Measurements from ENCODE around the gene SBK2.
"Not testable (repeated sequence)": the region's sequence is repeated elsewhere in the genome, so short reads cannot be mapped to it uniquely, and the experiment has no call there.

Gene SBK2

GRCh38 chr19:55502197-55502952, 34.6 kb downstream of the SBK2 start:
- DNase-seq (ENCODE audit: low read depth in 4 of 4, low spot score in 1 of 4): no peak

- no peak for DNase-seq (ENCODE audit: low read depth in 4 of 4, low spot score in 1 of 4)
Measured at GRCh38 chr19:55500368-55500952, 36.5 kb downstream of the SBK2 start.

GRCh38 chr19:55498246-55498840, 38.6 kb downstream of the SBK2 start:
- no peak for DNase-seq (ENCODE audit: low read depth in 4 of 4, low spot score in 1 of 4)

GRCh38 chr19:55497763-55498162, 39.2 kb downstream of the SBK2 start:
- no peak for DNase-seq (ENCODE audit: low read depth in 4 of 4, low spot score in 1 of 4)

- DNase-seq (ENCODE audit: low read depth in 4 of 4, low spot score in 1 of 4): not testable (repeated sequence)
Measured at GRCh38 chr19:55496820-55497219, 40.1 kb downstream of the SBK2 start.

GRCh38 chr19:55495646-55496349, 41.1 kb downstream of the SBK2 start:
- DNase-seq (ENCODE audit: low read depth in 4 of 4, low spot score in 1 of 4): no peak

- no peak for DNase-seq (ENCODE audit: low read depth in 4 of 4, low spot score in 1 of 4)
Measured at GRCh38 chr19:55494172-55494761, 42.7 kb downstream of the SBK2 start.

- no peak for DNase-seq (ENCODE audit: low read depth in 4 of 4, low spot score in 1 of 4)
Measured at GRCh38 chr19:55493645-55494171, 43.2 kb downstream of the SBK2 start.

- DNase-seq (ENCODE audit: low read depth in 4 of 4, low spot score in 1 of 4): no peak
Measured at GRCh38 chr19:55493052-55493644, 43.8 kb downstream of the SBK2 start.

GRCh38 chr19:55492362-55492944, 44.5 kb downstream of the SBK2 start:
- DNase-seq (ENCODE audit: low read depth in 4 of 4, low spot score in 1 of 4): no peak

GRCh38 chr19:55491546-55492360, 45.2 kb downstream of the SBK2 start:
- DNase-seq (ENCODE audit: low read depth in 4 of 4, low spot score in 1 of 4): no peak

- DNase-seq (ENCODE audit: low read depth in 4 of 4, low spot score in 1 of 4): no peak
Measured at GRCh38 chr19:55490478-55491432, 46.2 kb downstream of the SBK2 start.

GRCh38 chr19:55489711-55490477, 47.0 kb downstream of the SBK2 start:
- no peak for DNase-seq (ENCODE audit: low read depth in 4 of 4, low spot score in 1 of 4)

- DNase-seq (ENCODE audit: low read depth in 4 of 4, low spot score in 1 of 4): no peak
Measured at GRCh38 chr19:55488986-55489710, 47.8 kb downstream of the SBK2 start.

- DNase-seq (ENCODE audit: low read depth in 4 of 4, low spot score in 1 of 4): no peak
Measured at GRCh38 chr19:55487924-55488687, 48.8 kb downstream of the SBK2 start, which contains the start of gene SSC5D. SSC5D (plus strand) TSS chr19:55488436; CDS start chr19:55488590, 154 bp downstream.

Data from stimulated activated CD4-positive, alpha-beta T cell treated with anti-CD3 and anti-CD28 coated beads, Interleukin-1b, Interleukin-23, amount 100 ng/mL, for 24 hours (primary cell).